GM11168 (cell line): ENCODE results near the gene REV3L.

ENCODE experiments used
- in situ Hi-C: fragments of 300-500 bp; cut with MboI; formaldehyde crosslinking; loops from one replicate; pipeline ENCODE4 v1.12.0; 2022; ENCODE audit warnings: low sequenced_read_pairs; ENCODE audit not compliant: unreplicated experiment

REV3L gene

DNA sequence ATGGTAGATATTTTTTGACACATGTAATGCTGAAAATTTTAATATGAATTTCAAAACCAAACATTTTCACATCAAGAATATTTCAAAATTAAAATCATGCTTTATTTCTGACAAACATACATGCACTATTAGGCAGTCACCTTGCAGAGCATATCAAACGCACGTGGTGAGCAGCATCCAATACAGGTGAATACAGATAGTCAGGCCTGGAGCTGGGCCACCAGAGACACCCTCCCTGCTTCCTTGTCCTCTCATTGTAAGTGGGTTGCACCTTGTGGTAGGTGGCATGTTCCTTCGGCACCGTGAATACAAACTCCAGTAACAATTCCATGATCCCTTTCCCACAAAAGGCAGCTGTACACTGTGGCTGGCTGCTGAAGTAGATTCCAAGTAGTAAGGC is 8.9 kb downstream of the REV3L start:
- in situ Hi-C loops: loop anchor here (10.0 kb wide), 1 partner anchor 119 kb away; no protein-coding TSS in a partner anchor

DNA sequence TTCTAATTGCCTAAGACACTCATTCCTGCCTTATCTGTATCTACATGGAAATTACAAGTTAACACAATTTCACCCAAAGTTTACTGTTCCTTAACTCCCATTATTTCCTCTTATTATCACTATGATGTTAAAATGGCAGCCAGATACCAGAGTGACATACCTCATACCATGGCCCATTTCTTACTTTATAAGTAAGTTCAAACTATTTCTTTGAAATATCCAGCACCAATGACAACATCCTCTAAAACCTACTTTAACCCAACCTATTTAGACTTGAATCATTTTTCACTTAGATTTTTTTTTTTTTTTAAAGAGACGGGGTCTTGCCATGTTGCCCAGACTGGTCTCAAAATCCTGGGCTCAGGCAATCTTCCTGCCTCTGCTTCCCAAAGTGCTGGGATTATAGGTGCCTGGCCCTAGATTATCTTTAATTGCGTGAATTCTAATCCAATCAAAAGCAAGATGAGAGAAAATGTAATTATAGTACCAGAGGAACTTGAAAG is 10.0 kb downstream of the REV3L start:
- in situ Hi-C loops: loop anchor here (10.0 kb wide), 1 partner anchor 118 kb away; no protein-coding TSS in a partner anchor

- in situ Hi-C loops: loop anchor here (10.0 kb wide), 1 partner anchor 117 kb away; no protein-coding TSS in a partner anchor
Observed at GRCh38 chr6:111471958-111472357, 11.1 kb downstream of the REV3L start.

- in situ Hi-C loops: loop anchor here (10.0 kb wide), 1 partner anchor 117 kb away; no protein-coding TSS in a partner anchor
Observed at GRCh38 chr6:111471533-111471932, 11.5 kb downstream of the REV3L start.

- in situ Hi-C loops: loop anchor here (10.0 kb wide), 1 partner anchor 116 kb away; no protein-coding TSS in a partner anchor
Observed at GRCh38 chr6:111470991-111471390, 12.0 kb downstream of the REV3L start.

DNA sequence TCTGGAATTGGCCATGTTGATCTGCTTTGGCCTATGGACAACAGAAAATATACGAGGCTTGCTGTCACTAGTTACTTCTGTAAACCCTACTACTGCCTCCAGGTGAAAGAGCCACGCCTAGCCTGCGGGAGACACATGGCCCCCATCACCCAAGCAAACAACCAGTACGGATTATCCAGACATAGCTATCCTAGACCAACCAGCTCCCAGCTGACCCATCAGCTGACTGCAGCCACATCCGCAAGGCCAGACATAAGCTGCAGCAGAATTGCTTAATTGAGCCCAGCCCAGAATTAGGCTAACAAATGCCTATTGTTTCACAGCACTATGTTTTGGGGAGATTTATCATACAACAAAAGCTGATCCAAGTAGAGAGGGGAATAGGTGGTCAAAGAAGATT is 13.5 kb downstream of the REV3L start:
- in situ Hi-C loops: no loop called here

GRCh38 chr6:111468329-111469012 is 14.5 kb downstream of the REV3L start:
- in situ Hi-C loops: no loop called here

- in situ Hi-C loops: no loop called here
Observed at GRCh38 chr6:111464184-111464583, 18.8 kb downstream of the REV3L start.

GRCh38 chr6:111462770-111463391 is 20.1 kb downstream of the REV3L start:
- in situ Hi-C loops: no loop called here

DNA sequence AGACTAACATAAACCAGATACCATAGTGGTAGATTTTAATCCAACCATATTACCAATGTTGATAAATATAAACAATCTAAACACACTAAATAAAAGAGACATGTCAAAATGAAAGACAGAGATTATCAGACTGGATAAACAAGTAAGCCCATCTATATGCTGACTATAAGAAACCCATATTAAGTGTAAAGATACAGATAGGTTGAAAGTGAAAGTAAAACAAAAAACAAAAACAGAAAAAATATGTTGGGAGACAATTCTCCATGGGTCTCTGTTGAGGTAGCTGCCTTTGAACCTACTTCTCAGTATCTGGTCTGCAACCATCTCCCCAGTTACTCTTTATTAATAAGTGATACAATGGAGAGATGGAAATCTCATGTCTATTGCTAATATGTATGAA is 21.2 kb downstream of the REV3L start:
- in situ Hi-C loops: no loop called here

- in situ Hi-C loops: no loop called here
Observed at GRCh38 chr6:111458670-111459232, 24.3 kb downstream of the REV3L start.

- in situ Hi-C loops: no loop called here
Observed at GRCh38 chr6:111456208-111456607, 26.8 kb downstream of the REV3L start.

- in situ Hi-C loops: no loop called here
Observed at GRCh38 chr6:111450636-111451035, 32.4 kb downstream of the REV3L start.

- in situ Hi-C loops: no loop called here
Observed at GRCh38 chr6:111450087-111450486, 32.9 kb downstream of the REV3L start.

GRCh38 chr6:111449129-111449528 is 33.9 kb downstream of the REV3L start:
- in situ Hi-C loops: no loop called here

- in situ Hi-C loops: no loop called here
Observed at GRCh38 chr6:111447051-111447450, 36.0 kb downstream of the REV3L start.

GRCh38 chr6:111445861-111446267 is 37.2 kb downstream of the REV3L start:
- in situ Hi-C loops: no loop called here

- in situ Hi-C loops: no loop called here
Observed at GRCh38 chr6:111444794-111445193, 38.2 kb downstream of the REV3L start.

GRCh38 chr6:111441678-111442243 is 41.3 kb downstream of the REV3L start:
- in situ Hi-C loops: no loop called here

DNA sequence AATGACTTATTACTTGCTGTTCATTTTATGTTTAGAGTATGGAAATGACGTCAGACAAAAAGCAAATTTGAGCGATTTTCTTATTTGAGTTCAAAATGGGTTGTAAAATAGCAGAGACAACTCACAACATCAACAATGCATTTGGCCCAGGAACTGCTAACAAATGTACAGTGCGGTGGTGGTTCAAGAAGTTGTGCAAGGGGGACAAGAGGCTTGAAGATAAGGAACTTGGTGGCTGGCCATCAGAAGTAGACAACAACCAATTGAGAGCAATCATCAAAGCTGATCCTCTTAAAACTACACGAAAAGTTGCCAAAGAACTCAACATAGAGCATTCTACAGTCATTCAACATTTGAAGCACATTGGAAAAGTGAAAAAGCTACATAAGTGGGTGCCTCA is 43.8 kb downstream of the REV3L start:
- in situ Hi-C loops: no loop called here

DNA sequence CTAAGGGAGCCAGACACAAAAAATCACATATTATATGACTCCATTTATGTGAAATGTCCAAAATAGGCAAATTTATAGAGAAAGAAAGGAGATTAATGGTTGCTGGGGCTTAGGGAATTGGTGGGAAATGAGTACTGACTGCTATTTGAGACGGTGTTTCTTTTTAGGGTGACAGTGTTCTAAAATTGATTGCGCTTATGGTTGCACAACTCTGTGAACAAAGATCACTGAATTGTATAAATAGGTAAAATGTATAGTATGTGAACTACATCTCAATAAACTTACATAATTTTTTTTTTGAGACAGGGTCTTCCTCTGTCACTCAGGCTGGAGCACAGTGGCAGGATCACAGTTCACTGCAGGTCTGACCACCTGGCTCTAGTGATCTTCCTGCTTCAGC is 45.4 kb downstream of the REV3L start:
- in situ Hi-C loops: no loop called here
